ENCODE measurements around the gene PAGR1. TPM values are rescaled to one million over a fixed set of nuclear protein-coding genes. Genes with fewer than 3 reads are reported as not detected.

PAGR1 gene
- total and polyA plus RNA-seq, 2 of the 13 experiments (the other 11 are each of a cell fraction or from before 2014, with no cell fraction given), result 9.8 to 66.4 TPM

DNA sequence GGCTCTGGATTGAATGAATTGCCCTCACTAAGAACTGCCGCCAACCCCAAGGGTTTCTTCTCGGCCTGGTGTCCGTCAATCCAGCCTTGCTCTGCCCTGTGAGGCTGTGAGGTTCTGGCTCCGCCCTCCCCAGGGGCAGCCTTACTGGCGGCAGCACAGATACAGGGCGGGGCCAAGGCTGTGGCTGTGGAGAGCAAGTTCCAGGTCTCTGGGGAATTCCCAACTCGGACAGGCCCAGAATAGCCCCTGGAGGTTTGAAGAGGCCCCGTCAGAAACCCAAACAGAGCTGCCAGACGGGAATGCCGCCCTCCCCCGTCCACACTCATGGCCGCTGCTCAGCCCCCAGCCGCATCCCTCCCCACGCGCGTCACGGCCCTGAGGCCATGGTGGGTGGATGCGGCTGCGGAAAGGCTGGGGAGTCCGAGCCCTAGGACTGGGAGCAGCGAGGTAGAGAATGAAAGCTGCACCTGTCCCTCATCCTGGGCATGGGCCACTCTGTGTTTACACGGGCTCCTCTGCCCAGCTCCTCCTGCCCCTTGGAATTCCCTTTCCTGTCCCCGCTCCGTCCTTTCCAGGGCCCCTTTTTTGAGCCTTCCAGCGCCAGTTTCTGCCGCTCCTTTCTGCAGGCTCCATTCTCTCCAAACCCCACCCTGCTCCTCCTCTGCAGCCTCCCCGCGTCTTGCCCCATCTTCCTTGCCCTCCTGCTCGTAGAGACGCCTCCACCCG lies 4.6 kb upstream of the PAGR1 start (continued):
- TF ChIP-seq ZBTB1 (CRISPR knock-in tag; IDR thresholded peaks at IDR 0.05; ENCODE audit: borderline replicate concordance) (0 out of 2 replicates have a peak, but pooled peaks have one; percentile 20), FOXK2 (IDR thresholded peaks at IDR 0.05) (peak; percentile 26; the same call in 1 of the 2 replicates), ZNF20 (CRISPR knock-in tag; IDR thresholded peaks at IDR 0.05) (no peak), TMF1 (CRISPR knock-in tag; IDR thresholded peaks at IDR 0.05; ENCODE audit: low read depth) (no peak), CBX2 (IDR thresholded peaks at IDR 0.05; ENCODE audit: low read depth, low read length) (no peak), CBX2 (CRISPR knock-in tag; IDR thresholded peaks at IDR 0.05; ENCODE audit: low read depth) (no peak), CHD2 (IDR thresholded peaks at IDR 0.05; ENCODE audit: low read depth, low read length) (no peak), PHF5A (CRISPR knock-in tag; IDR thresholded peaks at IDR 0.05; ENCODE audit: low read depth, unreplicated experiment) (peak; percentile 92), SCMH1 (CRISPR knock-in tag; IDR thresholded peaks at IDR 0.05; ENCODE audit: borderline replicate concordance) (no peak), ZNF747 (CRISPR knock-in tag; IDR thresholded peaks at IDR 0.05; ENCODE audit: borderline replicate concordance) (0 out of 2 replicates have a peak, but pooled peaks have one; percentile 35), SIX4 (CRISPR knock-in tag; IDR thresholded peaks at IDR 0.05) (no peak), MTA3 (CRISPR knock-in tag; IDR thresholded peaks at IDR 0.05) (no peak), FOXP1 (IDR thresholded peaks at IDR 0.05) (no peak), FOXP1 (CRISPR knock-in tag; IDR thresholded peaks at IDR 0.05) (0 out of 2 replicates have a peak, but pooled peaks have one; percentile 6), ZNF24 (IDR thresholded peaks at IDR 0.05) (no peak), ZSCAN25 (CRISPR knock-in tag; IDR thresholded peaks at IDR 0.05) (no peak; the same call in none of the 2 replicates), ZNF550 (CRISPR knock-in tag; IDR thresholded peaks at IDR 0.05; ENCODE audit: borderline replicate concordance) (no peak), RCOR2 (CRISPR knock-in tag; IDR thresholded peaks at IDR 0.05) (0 out of 2 replicates have a peak, but pooled peaks have one; percentile 23), ZKSCAN8 (CRISPR knock-in tag; IDR thresholded peaks at IDR 0.05; ENCODE audit: borderline replicate concordance) (0 out of 2 replicates have a peak, but pooled peaks have one; percentile 54), KDM6A (CRISPR knock-in tag; IDR thresholded peaks at IDR 0.05; ENCODE audit: low read depth) (0 out of 2 replicates have a peak, but pooled peaks have one; percentile 20)
- TF ChIP-seq, protein P1, sequence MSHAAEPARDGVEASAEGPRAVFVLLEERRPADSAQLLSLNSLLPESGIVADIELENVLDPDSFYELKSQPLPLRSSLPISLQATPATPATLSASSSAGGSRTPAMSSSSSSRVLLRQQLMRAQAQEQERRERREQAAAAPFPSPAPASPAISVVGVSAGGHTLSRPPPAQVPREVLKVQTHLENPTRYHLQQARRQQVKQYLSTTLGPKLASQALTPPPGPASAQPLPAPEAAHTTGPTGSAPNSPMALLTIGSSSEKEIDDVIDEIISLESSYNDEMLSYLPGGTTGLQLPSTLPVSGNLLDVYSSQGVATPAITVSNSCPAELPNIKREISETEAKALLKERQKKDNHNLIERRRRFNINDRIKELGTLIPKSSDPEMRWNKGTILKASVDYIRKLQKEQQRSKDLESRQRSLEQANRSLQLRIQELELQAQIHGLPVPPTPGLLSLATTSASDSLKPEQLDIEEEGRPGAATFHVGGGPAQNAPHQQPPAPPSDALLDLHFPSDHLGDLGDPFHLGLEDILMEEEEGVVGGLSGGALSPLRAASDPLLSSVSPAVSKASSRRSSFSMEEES (CRISPR knock-in tag; IDR thresholded peaks at IDR 0.05), result 0 out of 2 replicates have a peak, but pooled peaks have one; percentile 35
- TF ChIP-seq, protein P2, sequence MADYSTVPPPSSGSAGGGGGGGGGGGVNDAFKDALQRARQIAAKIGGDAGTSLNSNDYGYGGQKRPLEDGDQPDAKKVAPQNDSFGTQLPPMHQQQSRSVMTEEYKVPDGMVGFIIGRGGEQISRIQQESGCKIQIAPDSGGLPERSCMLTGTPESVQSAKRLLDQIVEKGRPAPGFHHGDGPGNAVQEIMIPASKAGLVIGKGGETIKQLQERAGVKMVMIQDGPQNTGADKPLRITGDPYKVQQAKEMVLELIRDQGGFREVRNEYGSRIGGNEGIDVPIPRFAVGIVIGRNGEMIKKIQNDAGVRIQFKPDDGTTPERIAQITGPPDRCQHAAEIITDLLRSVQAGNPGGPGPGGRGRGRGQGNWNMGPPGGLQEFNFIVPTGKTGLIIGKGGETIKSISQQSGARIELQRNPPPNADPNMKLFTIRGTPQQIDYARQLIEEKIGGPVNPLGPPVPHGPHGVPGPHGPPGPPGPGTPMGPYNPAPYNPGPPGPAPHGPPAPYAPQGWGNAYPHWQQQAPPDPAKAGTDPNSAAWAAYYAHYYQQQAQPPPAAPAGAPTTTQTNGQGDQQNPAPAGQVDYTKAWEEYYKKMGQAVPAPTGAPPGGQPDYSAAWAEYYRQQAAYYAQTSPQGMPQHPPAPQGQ (CRISPR knock-in tag; IDR thresholded peaks at IDR 0.05; ENCODE audit: borderline replicate concordance), result peak; percentile 35; the same call in 1 of the 2 replicates
- TF ChIP-seq, protein P3, sequence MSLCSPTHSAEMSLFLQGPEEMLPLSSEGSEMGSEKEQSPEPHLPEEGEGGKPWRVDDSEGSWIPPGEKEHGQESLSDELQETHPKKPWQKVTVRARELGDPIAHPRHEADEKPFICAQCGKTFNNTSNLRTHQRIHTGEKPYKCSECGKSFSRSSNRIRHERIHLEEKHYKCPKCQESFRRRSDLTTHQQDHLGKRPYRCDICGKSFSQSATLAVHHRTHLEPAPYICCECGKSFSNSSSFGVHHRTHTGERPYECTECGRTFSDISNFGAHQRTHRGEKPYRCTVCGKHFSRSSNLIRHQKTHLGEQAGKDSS (CRISPR knock-in tag; IDR thresholded peaks at IDR 0.05; ENCODE audit: borderline replicate concordance, low read depth), result peak; percentile 59; the same call in 1 of the 2 replicates
- TF ChIP-seq, protein P4, sequence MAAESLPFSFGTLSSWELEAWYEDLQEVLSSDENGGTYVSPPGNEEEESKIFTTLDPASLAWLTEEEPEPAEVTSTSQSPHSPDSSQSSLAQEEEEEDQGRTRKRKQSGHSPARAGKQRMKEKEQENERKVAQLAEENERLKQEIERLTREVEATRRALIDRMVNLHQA (CRISPR knock-in tag; IDR thresholded peaks at IDR 0.05), result no peak
- TF ChIP-seq, protein P5, sequence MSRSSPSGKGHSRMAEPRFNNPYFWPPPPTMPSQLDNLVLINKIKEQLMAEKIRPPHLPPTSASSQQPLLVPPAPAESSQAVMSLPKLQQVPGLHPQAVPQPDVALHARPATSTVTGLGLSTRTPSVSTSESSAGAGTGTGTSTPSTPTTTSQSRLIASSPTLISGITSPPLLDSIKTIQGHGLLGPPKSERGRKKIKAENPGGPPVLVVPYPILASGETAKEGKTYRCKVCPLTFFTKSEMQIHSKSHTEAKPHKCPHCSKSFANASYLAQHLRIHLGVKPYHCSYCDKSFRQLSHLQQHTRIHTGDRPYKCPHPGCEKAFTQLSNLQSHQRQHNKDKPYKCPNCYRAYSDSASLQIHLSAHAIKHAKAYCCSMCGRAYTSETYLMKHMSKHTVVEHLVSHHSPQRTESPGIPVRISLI (CRISPR knock-in tag; IDR thresholded peaks at IDR 0.05; ENCODE audit: borderline replicate concordance), result no peak

All from HepG2 (cell line).